ENCODE results near the gene DAZAP1.

DNA sequence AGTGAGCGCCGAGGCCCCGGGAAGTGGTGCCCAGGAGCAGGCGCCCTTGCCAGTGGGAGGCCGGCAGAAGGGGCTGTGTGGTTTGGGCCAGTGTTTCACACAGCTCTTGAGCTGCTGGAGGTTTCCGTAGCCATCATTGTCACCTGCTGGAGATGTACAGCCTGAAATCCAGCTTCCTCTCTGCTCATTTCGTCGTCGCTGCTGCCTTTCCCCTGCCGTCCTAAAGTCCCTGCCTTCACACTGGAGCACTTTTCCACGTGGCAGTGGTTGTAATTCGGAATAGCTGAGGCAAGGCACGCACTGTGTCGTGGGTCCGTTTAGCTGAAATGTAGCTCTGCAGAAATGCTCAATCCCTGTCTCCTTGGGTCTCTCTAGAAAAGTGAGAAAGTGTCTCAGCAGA is 13.2 kb downstream of the DAZAP1 start:
- TF ChIP-seq CTCF (IDR thresholded peaks at IDR 0.05): no peak
- TF ChIP-seq POLR2A (IDR thresholded peaks at IDR 0.05): no peak

All from suprapubic skin (tissue), 3 donors.